HepG2 (cell line): ENCODE measurements around the gene PPFIA2. TPM values are rescaled to one million over a fixed set of nuclear protein-coding genes. Genes with fewer than 3 reads are reported as not detected.

ENCODE experiments used
- ATAC-seq: fragments of 200-7000 bp; cut with Tn5 transposase; 3 replicates; pipeline ENCODE4 v1.9.1; 2020; ENCODE audit warnings: mild to moderate bottlenecking, moderate library complexity
- BruUV-seq: library from RNA; stranded (reverse); fragments of 400-500 nt; replicated peaks from 2 replicates; lab custom pipeline; 2021; lab: Mats Ljungman, UMichigan
- CTCF ChIA-PET: fragments of 300-600 bp; formaldehyde crosslinking; extraction: SDS; loops from one replicate; lab custom pipeline; 2021; ENCODE audit warnings: low total read pairs, inconsistent platforms, low intra/inter-chr PET ratio; lab: Yijun Ruan, JAX
- POLR2A ChIA-PET: fragments of 350-600 bp; sonication (Branson Sonifier 250); formaldehyde crosslinking; loops from one replicate; lab custom pipeline; 2020; ENCODE audit warnings: antibody characterized with exemption, inconsistent platforms; lab: Yijun Ruan, JAX
- DNase-seq: peaks from one replicate; pipeline ENCODE4 v3.0.0-alpha.2; 2015; ENCODE audit warnings: low spot score
- FAIRE-seq: peaks from 3 replicates; lab custom pipeline; 2011; peaks lifted over from hg19 to GRCh38; lab: Jason Lieb, UNC
- H2AFZ ChIP-seq: one replicate; pipeline ENCODE4 v1.6.1; 2011; ENCODE audit warnings: low read length, inconsistent platforms
- H3K27ac ChIP-seq: fragments of 300-600 bp; 3 replicates; pipeline ENCODE4 v1.8.0; 2011; ENCODE audit warnings: mixed run types, mild to moderate bottlenecking, mixed read lengths, low read length, inconsistent platforms; ENCODE audit not compliant: insufficient read depth; ENCODE audit errors: extremely low read length
- H3K27me3 ChIP-seq, 2 experiments: fragments of 200-600 bp in 1 of 2; 2 replicates in 1 of 2; 3 replicates in 1 of 2; pipeline versions ENCODE4 v1.6.0 to v1.8.0; 2011; ENCODE audit warnings: low read length in 2 of 2, mild to moderate bottlenecking in 2 of 2, moderate library complexity in 2 of 2, inconsistent platforms in 1 of 2; ENCODE audit not compliant: insufficient read depth in 2 of 2, control insufficient read depth in 1 of 2
- H3K36me3 ChIP-seq, 2 experiments: fragments of 200-600 bp in 1 of 2; replicated peaks in 1 of 2; 2 replicates in 1 of 2; 3 replicates in 1 of 2; pipeline versions ENCODE4 v1.5.1 to v1.8.0; 2011; ENCODE audit warnings: low read length in 2 of 2, inconsistent platforms in 1 of 2; ENCODE audit not compliant: insufficient read depth in 2 of 2, control insufficient read depth in 1 of 2
- H3K4me1 ChIP-seq: 2 replicates; pipeline ENCODE4 v1.5.1; 2012; ENCODE audit warnings: low read length, inconsistent platforms; ENCODE audit not compliant: insufficient read depth
- H3K4me2 ChIP-seq: 2 replicates; pipeline ENCODE4 v1.6.0; 2011; ENCODE audit warnings: low read depth, low read length, inconsistent platforms
- H3K4me3 ChIP-seq, 3 experiments: fragments of 200-600 bp in 1 of 3; sonication (generic), shearing (Covaris generic) in 1 of 3; replicated peaks in 1 of 3; 2 replicates each; pipeline ENCODE4 v1.5.1; 2011 to 2016; ENCODE audit warnings: low read length in 3 of 3, inconsistent platforms in 2 of 3, low read depth in 2 of 3, mild to moderate bottlenecking in 2 of 3, control low read depth in 1 of 3, mixed read lengths in 1 of 3; ENCODE audit not compliant: insufficient read depth in 1 of 3
- H3K79me2 ChIP-seq: one replicate; pipeline ENCODE4 v1.6.1; 2011; ENCODE audit warnings: low read length, inconsistent platforms; ENCODE audit not compliant: insufficient read depth
- H3K9ac ChIP-seq: 2 replicates; pipeline ENCODE4 v1.6.0; 2011; ENCODE audit warnings: mild to moderate bottlenecking, low read depth, low read length, inconsistent platforms; ENCODE audit not compliant: insufficient read depth
- H3K9me3 ChIP-seq: 2 replicates; pipeline ENCODE4 v1.5.1; 2012; ENCODE audit warnings: mild to moderate bottlenecking, low read length
- H4K20me1 ChIP-seq: 2 replicates; pipeline ENCODE4 v1.6.0; 2011; ENCODE audit warnings: inconsistent platforms, mild to moderate bottlenecking, low read length, moderate library complexity; ENCODE audit not compliant: insufficient read depth
- CAMTA2 ChIP-seq: sonication (generic); formaldehyde crosslinking; IDR thresholded peaks from 2 replicates; pipeline ENCODE4 v1.4.0; 2020; ENCODE audit warnings: mild to moderate bottlenecking, missing genetic modification reagents, borderline replicate concordance
- CTCF ChIP-seq: sonication (generic); formaldehyde crosslinking; IDR thresholded peaks from 2 replicates; pipeline ENCODE4 v1.5.0; 2020; ENCODE audit warnings: mild to moderate bottlenecking, missing genetic modification reagents, moderate library complexity
- FOSL2 ChIP-seq: sonication (generic); formaldehyde crosslinking; IDR thresholded peaks from 2 replicates; pipeline ENCODE4 v1.4.0; 2020; ENCODE audit warnings: missing genetic modification reagents
- KDM5B ChIP-seq: sonication (generic); formaldehyde crosslinking; IDR thresholded peaks from 2 replicates; pipeline ENCODE4 v1.4.0; 2020; ENCODE audit warnings: missing genetic modification reagents, mild to moderate bottlenecking, borderline replicate concordance
- LRRFIP1 ChIP-seq: sonication (generic); formaldehyde crosslinking; conservative IDR thresholded peaks from 2 replicates; pipeline ENCODE4 v1.4.0; 2020; ENCODE audit warnings: missing genetic modification reagents
- POGZ ChIP-seq: sonication (generic); formaldehyde crosslinking; IDR thresholded peaks from 2 replicates; pipeline ENCODE4 v1.4.0; 2020; ENCODE audit warnings: mild to moderate bottlenecking, missing genetic modification reagents
- THAP7 ChIP-seq: sonication (generic); formaldehyde crosslinking; IDR thresholded peaks from 2 replicates; pipeline ENCODE4 v1.8.1; 2023; ENCODE audit warnings: mild to moderate bottlenecking, missing genetic modification reagents
- ZBTB37 ChIP-seq: sonication (generic); formaldehyde crosslinking; IDR thresholded peaks from 2 replicates; pipeline ENCODE4 v1.4.0; 2020; ENCODE audit warnings: mild to moderate bottlenecking, missing genetic modification reagents
- ZNF101 ChIP-seq: sonication (generic); formaldehyde crosslinking; IDR thresholded peaks from 2 replicates; pipeline ENCODE4 v1.4.0; 2020; ENCODE audit warnings: mild to moderate bottlenecking, low read depth, missing genetic modification reagents, borderline replicate concordance
- ZNF333 ChIP-seq: sonication (generic); formaldehyde crosslinking; IDR thresholded peaks from 2 replicates; pipeline ENCODE4 v1.4.0; 2020; ENCODE audit warnings: mild to moderate bottlenecking, missing genetic modification reagents, borderline replicate concordance
- ZNF737 ChIP-seq: sonication (generic); formaldehyde crosslinking; IDR thresholded peaks from 2 replicates; pipeline ENCODE4 v1.5.0; 2020; ENCODE audit warnings: missing genetic modification reagents, mild to moderate bottlenecking, borderline replicate concordance
- ZNF749 ChIP-seq: sonication (generic); formaldehyde crosslinking; IDR thresholded peaks from 2 replicates; pipeline ENCODE4 v1.8.0; 2022; ENCODE audit warnings: mild to moderate bottlenecking, missing genetic modification reagents, moderate library complexity, borderline replicate concordance
- ZNF841 ChIP-seq: sonication (generic); formaldehyde crosslinking; IDR thresholded peaks from 2 replicates; pipeline ENCODE4 v1.8.1; 2023; ENCODE audit warnings: missing genetic modification reagents, borderline replicate concordance
- WGBS: methylation state at CpG from one replicate; pipeline ENCODE4 v1.1.6; 2017; ENCODE audit warnings: low lambda C conversion rate; 5-methylcytosine and 5-hydroxymethylcytosine counted together
- in situ Hi-C: cut with HindIII; loops from 2 replicates; pipeline ENCODE4 v1.10.0; 2017; ENCODE audit warnings: low pct_unique_long_range_greater_than_20kb; ENCODE audit not compliant: extremely low pct_ligation_motif_present
- intact Hi-C: fragments of 100-400 bp; cut with micrococcal nuclease; formaldehyde crosslinking; loops from one replicate; pipeline ENCODE4 v1.10.0; 2022; ENCODE audit not compliant: unreplicated experiment
- polyA plus RNA-seq, 8 experiments: library from polyadenylated mRNA; depleted of rRNA in 3 of 8; stranded (reverse) in 7 of 8; unstranded in 1 of 8; fragments of >200 nt; fragmentation: Illumina TruSeq in 4 of 8; extraction: Trizol in 4 of 8; gene quantifications; 2 replicates each; pipeline versions ENCODE4 v1.2.1 to v1.2.3, GENCODE V29; 2011 to 2016; ENCODE audit warnings: low read depth in 4 of 8, missing spikeins in 1 of 8, mixed read lengths in 1 of 8; ENCODE audit not compliant: insufficient read depth in 1 of 8
- total RNA-seq, 5 experiments: library from RNA; depleted of rRNA; stranded (reverse); fragments of >200 nt; fragmentation: Illumina TruSeq; extraction: Trizol; gene quantifications; 2 replicates each; pipeline ENCODE4 v1.2.3, GENCODE V29; 2016; ENCODE audit warnings: low read depth in 1 of 5

PPFIA2 gene
- total and polyA plus RNA-seq, 2 of the 13 experiments (the other 11 are each of a cell fraction or from before 2014, with no cell fraction given), result 0.05 TPM; not detected in 1

GRCh38 chr12:81229759-81230158 is 529.4 kb downstream of the PPFIA2 start:
- ATAC-seq, result no peak
- Histone ChIP-seq H2AFZ (no peak overlapping the region), H3K27ac (no peak overlapping the region), H3K4me3 (no peak overlapping the region), H3K4me2 (no peak overlapping the region), H3K27me3 (no peaks in the 10 kb centered on the region), H3K79me2 (no peaks in the 10 kb centered on the region), H3K36me3 (peaks cover 7 to 68% of the 10 kb centered on the region in 2 experiments; a peak in 4 of 5 replicates), H3K4me1 (no peaks in the 10 kb centered on the region), H3K9ac (no peak overlapping the region), H3K9me3 (no peaks in the 10 kb centered on the region), H4K20me1 (no peaks in the 10 kb centered on the region)
- ChIA-PET CTCF (no interaction called here), POLR2A (no interaction called here)
- intact Hi-C loops, result no loop called here
- TF ChIP-seq THAP7 (no peak), ZNF841 (CRISPR knock-in tag) (no peak), ZNF333 (no peak), ZNF101 (CRISPR knock-in tag) (no peak), CTCF (CRISPR knock-in tag) (no peak), FOSL2 (CRISPR knock-in tag) (no peak), POGZ (CRISPR knock-in tag) (no peak), ZBTB37 (no peak), CAMTA2 (CRISPR knock-in tag) (no peak), KDM5B (CRISPR knock-in tag) (no peak), LRRFIP1 (CRISPR knock-in tag) (no peak), ZNF737 (CRISPR knock-in tag) (no peak), ZNF749 (CRISPR knock-in tag) (no peak)
- DNase-seq, result no peak
- FAIRE-seq, result no peak
- in situ Hi-C loops, result no loop called here
- no TSS peak for BruUV-seq
- 97% methylated on average over 5 of the region's 5 CpGs for WGBS
